Thoracic aorta (tissue), 2 donors: Measurements from ENCODE around the gene FAM81B. TPM values are rescaled to one million over a fixed set of nuclear protein-coding genes. Genes with fewer than 3 reads are reported as not detected.
"Not testable (repeated sequence)": the region's sequence is repeated elsewhere in the genome, so short reads cannot be mapped to it uniquely, and the experiment has no call there.

Experiments
- ATAC-seq: fragments of 150-250 bp; one replicate; pipeline ENCODE4 v1.8.0; 2017; ENCODE audit warnings: low read depth; ENCODE audit not compliant: insufficient number of reproducible peaks, low FRiP score
- DNase-seq: peaks from one replicate; pipeline ENCODE4 v3.0.0-alpha.2; 2020; ENCODE audit warnings: low spot score
- H3K27ac ChIP-seq, 2 donors: fragments of 200-600 bp; sonication (generic); 1 replicate in 1 of 2; 2 replicates in 1 of 2; pipeline ENCODE4 v1.5.1; 2016; ENCODE audit warnings: mild to moderate bottlenecking in 2 of 2, moderate library complexity in 2 of 2
- H3K27me3 ChIP-seq: fragments of 200-600 bp; sonication (generic); replicated peaks from 2 replicates; pipeline ENCODE4 v1.6.0; 2016; ENCODE audit warnings: mild to moderate bottlenecking; ENCODE audit not compliant: insufficient read depth
- H3K36me3 ChIP-seq: fragments of 200-600 bp; sonication (generic); one replicate; pipeline ENCODE4 v1.5.1; 2016
- H3K4me1 ChIP-seq, 2 donors: fragments of 200-600 bp; sonication (generic); 1 replicate in 1 of 2; 2 replicates in 1 of 2; pipeline versions ENCODE4 v1.5.1 to v1.6.0; 2016; ENCODE audit warnings: low read depth in 2 of 2, mild to moderate bottlenecking in 1 of 2; ENCODE audit not compliant: control insufficient read depth in 1 of 2
- H3K4me3 ChIP-seq: fragments of 200-600 bp; sonication (generic); 2 replicates; pipeline ENCODE4 v1.5.1; 2016; ENCODE audit warnings: mild to moderate bottlenecking
- H3K9me3 ChIP-seq: fragments of 200-600 bp; sonication (generic); 2 replicates; pipeline ENCODE4 v1.5.1; 2016
- CTCF ChIP-seq: fragments of 200-600 bp; sonication (generic); IDR thresholded peaks from one replicate; pipeline ENCODE4 v1.5.1; 2019; ENCODE audit warnings: antibody characterized with exemption
- total RNA-seq, 2 donors: library from RNA; depleted of rRNA; stranded (reverse); fragments of >200 nt; gene quantifications; one replicate each; pipeline versions ENCODE4 v1.1.0 to v1.2.3, GENCODE V29; 2016

FAM81B gene
- not detected for total RNA-seq

GRCh38 chr5:95390812-95391492 lies at the start of gene FAM81B:
Gene FAM81B, plus strand, starts transcription at chr5:95391366. Its CDS starts 24 bp downstream, at chr5:95391390.
- H3K4me3 ChIP-seq, result no peak within 1 kb of the TSS
- no peaks in the 10 kb centered on the region for H3K9me3 ChIP-seq
- no peak for TF ChIP-seq CTCF
- no peak for ATAC-seq
- H3K27me3 ChIP-seq, result no peaks in the 10 kb centered on the region
- no peak within 1 kb of the TSS for H3K27ac ChIP-seq
- H3K4me1 ChIP-seq, result no peaks in the 10 kb centered on the region
- H3K36me3 ChIP-seq, result no peaks in the 10 kb centered on the region
- no peak for DNase-seq

- not testable (repeated sequence) for H3K36me3 ChIP-seq, H3K9me3 ChIP-seq, H3K4me3 ChIP-seq, H3K4me1 ChIP-seq, DNase-seq, H3K27me3 ChIP-seq, H3K27ac ChIP-seq, ATAC-seq
Measured at GRCh38 chr5:95341444-95341843, 49.7 kb upstream of the FAM81B start.

- ATAC-seq, result no peak
- Histone ChIP-seq H3K27me3 (no peaks in the 10 kb centered on the region), H3K4me3 (no peak overlapping the region), H3K9me3 (no peaks in the 10 kb centered on the region), H3K4me1 (no peaks in the 10 kb centered on the region), H3K36me3 (no peaks in the 10 kb centered on the region), H3K27ac (no peak overlapping the region)
- no peak for TF ChIP-seq CTCF
- no peak for DNase-seq
Measured at GRCh38 chr5:95347506-95348120, 43.6 kb upstream of the FAM81B start.

GRCh38 chr5:95350631-95351030 lies 40.5 kb upstream of the FAM81B start:
- H3K27me3 ChIP-seq, result no peaks in the 10 kb centered on the region
- H3K9me3 ChIP-seq, result no peaks in the 10 kb centered on the region
- H3K27ac ChIP-seq, result no peak overlapping the region
- H3K36me3 ChIP-seq, result no peaks in the 10 kb centered on the region
- no peak for TF ChIP-seq CTCF
- no peaks in the 10 kb centered on the region for H3K4me1 ChIP-seq
- no peak for DNase-seq
- no peak overlapping the region for H3K4me3 ChIP-seq
- no peak for ATAC-seq

- Histone ChIP-seq H3K27me3 (no peaks in the 10 kb centered on the region), H3K4me1 (no peaks in the 10 kb centered on the region), H3K27ac (no peak overlapping the region), H3K36me3 (no peaks in the 10 kb centered on the region), H3K9me3 (no peaks in the 10 kb centered on the region), H3K4me3 (no peak overlapping the region)
- no peak for ATAC-seq
- TF ChIP-seq CTCF, result no peak
- no peak for DNase-seq
Measured at GRCh38 chr5:95352691-95353090, 38.5 kb upstream of the FAM81B start.
